ENCODE data around the gene GUCA2B. TPM values are rescaled to one million over a fixed set of nuclear protein-coding genes. Genes with fewer than 3 reads are reported as not detected.

GUCA2B gene
- total and polyA plus RNA-seq, 12 donors, result not detected

- Histone ChIP-seq H3K4me1 (replicated peaks in 1 of 2) (no peaks in the 10 kb centered on the region), H3K4me3 (no peak overlapping the region), H3K27ac (no peak overlapping the region), H3K9me3 (replicated peaks in 1 of 3) (no peaks in the 10 kb centered on the region), H3K27me3 (peaks cover 8% of the 10 kb centered on the region), H3K36me3 (replicated peaks in 1 of 2) (no peaks in the 10 kb centered on the region)
- intact Hi-C loops (cut with DNase I), result no loop called here
- WGBS, 4 donors, result 62 to 73% (median 71%) methylated on average over 3 to 8 of the region's 8 CpGs
- TF ChIP-seq POLR2A (IDR thresholded peaks at IDR 0.05), result no peak
- TF ChIP-seq CTCF (IDR thresholded peaks at IDR 0.05), result no peak
- DNase-seq, result no peak
These were observed 7.9 kb upstream of the GUCA2B start for GRCh38 chr1:42145389-42145716.

GRCh38 chr1:42145764-42146625 is 7.2 kb upstream of the GUCA2B start:
- H3K4me1 ChIP-seq (replicated peaks in 1 of 2), result no peaks in the 10 kb centered on the region
- 45 to 59% (median 53%) methylated on average over 19 to 41 of the region's 41 CpGs for WGBS, 4 donors
- H3K36me3 ChIP-seq (replicated peaks in 1 of 2), result no peaks in the 10 kb centered on the region
- TF ChIP-seq POLR2A (IDR thresholded peaks at IDR 0.05) (no peak), CTCF (IDR thresholded peaks at IDR 0.05) (no peak)
- DNase-seq, result peak in 1 of 7 donors; percentile 46
- no peak overlapping the region for H3K27ac ChIP-seq
- H3K27me3 ChIP-seq, result peaks cover 8% of the 10 kb centered on the region
- no peaks in the 10 kb centered on the region for H3K9me3 ChIP-seq (replicated peaks in 1 of 3)
- H3K4me3 ChIP-seq, result no peak overlapping the region
- intact Hi-C loops (cut with DNase I), result no loop called here

- 14 to 18% (median 15%) methylated on average over 14 to 19 of the region's 19 CpGs for WGBS, 4 donors
- Histone ChIP-seq H3K9me3 (replicated peaks in 1 of 3) (no peaks in the 10 kb centered on the region), H3K27ac (no peak overlapping the region), H3K36me3 (replicated peaks in 1 of 2) (no peaks in the 10 kb centered on the region), H3K4me3 (no peak overlapping the region), H3K27me3 (peaks cover 8% of the 10 kb centered on the region), H3K4me1 (replicated peaks in 1 of 2) (no peaks in the 10 kb centered on the region)
- peak; percentile 74 to 95 (median 89) for TF ChIP-seq CTCF (IDR thresholded peaks at IDR 0.05)
- TF ChIP-seq POLR2A (IDR thresholded peaks at IDR 0.05), result no peak
- peak; percentile 66 to 87 (median 78) for DNase-seq
- intact Hi-C loops (cut with DNase I), result no loop called here
These were observed 6.4 kb upstream of the GUCA2B start for GRCh38 chr1:42146626-42147320.

GRCh38 chr1:42148166-42148565 is 5.0 kb upstream of the GUCA2B start:
- DNase-seq, result no peak
- Histone ChIP-seq H3K27me3 (peaks cover 8% of the 10 kb centered on the region), H3K4me3 (no peak overlapping the region), H3K27ac (no peak overlapping the region), H3K9me3 (replicated peaks in 1 of 3) (no peaks in the 10 kb centered on the region), H3K4me1 (replicated peaks in 1 of 2) (no peaks in the 10 kb centered on the region), H3K36me3 (replicated peaks in 1 of 2) (no peaks in the 10 kb centered on the region)
- intact Hi-C loops (cut with DNase I), result no loop called here
- TF ChIP-seq POLR2A (IDR thresholded peaks at IDR 0.05) (no peak), CTCF (IDR thresholded peaks at IDR 0.05) (no peak)
- 84 to 96% (median 86%) methylated on average over 1 of the region's 1 CpG for WGBS, 4 donors

All from adrenal gland (tissue), 12 donors.